BJ (cell line): ENCODE measurements around the gene ZPR1. TPM values are rescaled to one million over a fixed set of nuclear protein-coding genes. Genes with fewer than 3 reads are reported as not detected.

Source experiments
- CTCF ChIA-PET: fragments of 350-600 bp; formaldehyde crosslinking; extraction: SDS; loops from one replicate; lab custom pipeline; 2021; ENCODE audit warnings: antibody characterized with exemption, inconsistent platforms; lab: Yijun Ruan, JAX
- POLR2A ChIA-PET: fragments of 300-600 bp; sonication (Branson Sonifier 250); formaldehyde crosslinking; extraction: SDS; loops from one replicate; lab custom pipeline; 2021; ENCODE audit warnings: antibody characterized with exemption; lab: Charles Lee
- DNase-seq: peaks from one replicate; pipeline ENCODE4 v3.0.0-alpha.2; 2011; ENCODE audit warnings: low read depth
- H3K27me3 ChIP-seq: 2 replicates; pipeline ENCODE4 v1.6.0; 2011; ENCODE audit warnings: low read length; ENCODE audit not compliant: control insufficient read depth, insufficient read depth
- H3K36me3 ChIP-seq: 2 replicates; pipeline ENCODE4 v1.5.1; 2011; ENCODE audit warnings: low read length; ENCODE audit not compliant: control insufficient read depth, insufficient read depth
- H3K4me3 ChIP-seq: 2 replicates; pipeline ENCODE4 v1.5.1; 2011; ENCODE audit warnings: low read depth, mild to moderate bottlenecking, control low read depth, low read length
- polyA plus RNA-seq: library from polyadenylated mRNA; depleted of rRNA; stranded (reverse); fragments of >200 nt; gene quantifications from 2 replicates; pipeline ENCODE4 v1.2.3, GENCODE V29; 2011
- TF ChIP-seq, protein P1 (sequence below): IDR thresholded peaks from 2 replicates; pipeline ENCODE4 v1.5.1; 2011; ENCODE audit warnings: low read depth, mild to moderate bottlenecking, control low read depth, inconsistent platforms, low read length, moderate library complexity; ENCODE audit not compliant: insufficient read depth

Gene ZPR1
- polyA plus RNA-seq, 1 experiment, result 51.0 TPM

- Histone ChIP-seq H3K4me3 (no peak overlapping the region), H3K36me3 (no peaks in the 10 kb centered on the region), H3K27me3 (no peaks in the 10 kb centered on the region; the same call in 1 of the 2 replicates)
- TF ChIP-seq, protein P1, sequence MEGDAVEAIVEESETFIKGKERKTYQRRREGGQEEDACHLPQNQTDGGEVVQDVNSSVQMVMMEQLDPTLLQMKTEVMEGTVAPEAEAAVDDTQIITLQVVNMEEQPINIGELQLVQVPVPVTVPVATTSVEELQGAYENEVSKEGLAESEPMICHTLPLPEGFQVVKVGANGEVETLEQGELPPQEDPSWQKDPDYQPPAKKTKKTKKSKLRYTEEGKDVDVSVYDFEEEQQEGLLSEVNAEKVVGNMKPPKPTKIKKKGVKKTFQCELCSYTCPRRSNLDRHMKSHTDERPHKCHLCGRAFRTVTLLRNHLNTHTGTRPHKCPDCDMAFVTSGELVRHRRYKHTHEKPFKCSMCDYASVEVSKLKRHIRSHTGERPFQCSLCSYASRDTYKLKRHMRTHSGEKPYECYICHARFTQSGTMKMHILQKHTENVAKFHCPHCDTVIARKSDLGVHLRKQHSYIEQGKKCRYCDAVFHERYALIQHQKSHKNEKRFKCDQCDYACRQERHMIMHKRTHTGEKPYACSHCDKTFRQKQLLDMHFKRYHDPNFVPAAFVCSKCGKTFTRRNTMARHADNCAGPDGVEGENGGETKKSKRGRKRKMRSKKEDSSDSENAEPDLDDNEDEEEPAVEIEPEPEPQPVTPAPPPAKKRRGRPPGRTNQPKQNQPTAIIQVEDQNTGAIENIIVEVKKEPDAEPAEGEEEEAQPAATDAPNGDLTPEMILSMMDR, result no peak
- DNase-seq, result no peak
- ChIA-PET CTCF (interaction anchor here (0.6 kb wide), 2 partner anchors 38 to 392 kb away, joined by 3 read pairs; no protein-coding TSS in a partner anchor), POLR2A (no interaction called here)
These were observed 42.5 kb upstream of the ZPR1 start for GRCh38 chr11:116830184-116830912.

GRCh38 chr11:116829525-116830183 lies 41.8 kb upstream of the ZPR1 start, which contains the start of gene APOC3:
TSS of gene APOC3 (plus strand) at chr11:116829907. CDS start at chr11:116830583, 676 bp downstream.
- no peaks in the 10 kb centered on the region; the same call in 1 of the 2 replicates for H3K27me3 ChIP-seq
- ChIA-PET POLR2A (no interaction called here), CTCF (interaction anchor here (0.6 to 1.5 kb wide), 4 partner anchors 29 to 393 kb away, joined by 3 to 5 read pairs (median 3); no protein-coding TSS in a partner anchor)
- no peak within 1 kb of the TSS for H3K4me3 ChIP-seq
- no peak for DNase-seq
- H3K36me3 ChIP-seq, result no peaks in the 10 kb centered on the region
- TF ChIP-seq, protein P1, result no peak

- Histone ChIP-seq H3K27me3 (no peaks in the 10 kb centered on the region; the same call in 1 of the 2 replicates), H3K4me3 (no peak overlapping the region), H3K36me3 (no peaks in the 10 kb centered on the region)
- TF ChIP-seq, protein P1, result no peak
- POLR2A ChIA-PET, result interaction anchor here (0.6 kb wide), 1 partner anchor 247 kb away, joined by 5 read pairs; no protein-coding TSS in a partner anchor
- DNase-seq, result no peak
- CTCF ChIA-PET, result interaction anchor here (0.6 to 1.5 kb wide), 4 partner anchors 28 to 277 kb away, joined by 3 to 5 read pairs (median 3); partner anchors contain the start of gene APOA5
These were observed 41.1 kb upstream of the ZPR1 start for GRCh38 chr11:116828632-116829524.

- POLR2A ChIA-PET, result no interaction called here
- Histone ChIP-seq H3K27me3 (no peaks in the 10 kb centered on the region; the same call in 1 of the 2 replicates), H3K36me3 (no peaks in the 10 kb centered on the region), H3K4me3 (no peak overlapping the region)
- no peak for DNase-seq
- CTCF ChIA-PET, result interaction anchor here (1.0 to 1.2 kb wide), 2 partner anchors 11 to 37 kb away, joined by 3 read pairs; no protein-coding TSS in a partner anchor
- TF ChIP-seq, protein P1, result no peak
These were observed 39.6 kb upstream of the ZPR1 start for GRCh38 chr11:116827461-116827860.
